K562 treated with DMSO at 1 percent for 12 hours (cell line): ENCODE measurements around the gene BACE2. TPM values are rescaled to one million over a fixed set of nuclear protein-coding genes. Genes with fewer than 3 reads are reported as not detected.

ENCODE experiments used
- total RNA-seq: library from RNA; unstranded; fragments of 300-600 nt; gene quantifications from 2 replicates; pipeline ENCODE4 v1.2.3, GENCODE V29; 2022; ENCODE audit not compliant: insufficient read depth

BACE2 gene
- not detected in 2 replicates for total RNA-seq

DNA sequence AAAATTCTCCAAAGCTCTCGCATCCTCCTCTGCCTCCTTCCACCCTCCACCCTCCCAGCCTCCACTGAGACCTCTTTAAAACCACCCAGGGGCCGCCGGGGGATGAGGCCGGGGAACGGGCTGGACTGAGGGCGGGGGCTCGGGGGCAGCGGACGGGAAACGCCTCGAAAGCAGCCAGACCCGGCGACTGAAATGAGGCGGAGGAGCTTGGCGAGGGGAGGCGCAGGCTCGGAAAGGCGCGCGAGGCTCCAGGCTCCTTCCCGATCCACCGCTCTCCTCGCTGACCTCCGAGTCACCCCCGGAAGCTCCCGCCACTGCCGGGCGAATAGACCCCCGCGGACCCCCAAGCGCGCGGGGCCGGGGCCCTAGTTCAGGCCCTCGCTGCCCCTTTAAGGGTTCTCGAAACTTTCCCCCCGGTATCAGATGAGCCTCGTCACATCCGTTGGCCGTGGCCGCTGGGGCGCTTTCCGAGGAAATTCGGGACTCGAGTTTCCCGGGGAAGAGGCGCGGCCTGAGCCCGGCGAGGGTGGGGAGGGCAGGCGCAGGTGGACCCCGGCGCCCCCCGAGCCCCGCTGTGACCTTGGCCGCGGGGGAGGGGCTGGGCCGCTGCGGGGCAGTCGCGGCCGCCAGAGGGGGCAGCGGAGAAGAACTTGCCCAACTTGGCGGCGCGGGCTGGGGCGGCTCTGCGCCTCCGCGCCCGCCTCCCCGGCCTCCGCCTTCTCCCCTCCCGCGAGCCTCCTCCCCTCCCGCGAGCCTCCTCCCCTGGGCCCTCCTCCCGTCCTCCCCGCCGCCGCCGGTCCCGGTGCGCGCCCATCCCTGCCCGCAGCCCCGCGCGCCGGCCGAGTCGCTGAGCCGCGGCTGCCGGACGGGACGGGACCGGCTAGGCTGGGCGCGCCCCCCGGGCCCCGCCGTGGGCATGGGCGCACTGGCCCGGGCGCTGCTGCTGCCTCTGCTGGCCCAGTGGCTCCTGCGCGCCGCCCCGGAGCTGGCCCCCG lies at the start of gene BACE2:
BACE2 (plus strand) TSS at position 813 of the 995 bp plus-strand sequence; CDS start at position 917, 104 bp downstream.

GRCh38 chr21:41316200-41317062 lies 148.5 kb downstream of the BACE2 start, which contains the start of gene FAM3B:
Gene FAM3B (plus strand): TSS chr21:41316801. CDS start chr21:41316880, 79 bp downstream.

Other genes with a start within 250 kb of the BACE2 start
- 1.5 TPM in 1 of 2 replicates, not detected in the other for gene FAM3B, start 148.6 kb downstream of the BACE2 start, total RNA-seq
- 0.72 and 2.7 TPM in 2 replicates for gene MX2, start 193.9 kb downstream of the BACE2 start, total RNA-seq